ENCODE measurements around the gene RELB.
"Not testable (repeated sequence)": the region's sequence is repeated elsewhere in the genome, so short reads cannot be mapped to it uniquely, and the experiment has no call there.

The RELB gene, protein sequence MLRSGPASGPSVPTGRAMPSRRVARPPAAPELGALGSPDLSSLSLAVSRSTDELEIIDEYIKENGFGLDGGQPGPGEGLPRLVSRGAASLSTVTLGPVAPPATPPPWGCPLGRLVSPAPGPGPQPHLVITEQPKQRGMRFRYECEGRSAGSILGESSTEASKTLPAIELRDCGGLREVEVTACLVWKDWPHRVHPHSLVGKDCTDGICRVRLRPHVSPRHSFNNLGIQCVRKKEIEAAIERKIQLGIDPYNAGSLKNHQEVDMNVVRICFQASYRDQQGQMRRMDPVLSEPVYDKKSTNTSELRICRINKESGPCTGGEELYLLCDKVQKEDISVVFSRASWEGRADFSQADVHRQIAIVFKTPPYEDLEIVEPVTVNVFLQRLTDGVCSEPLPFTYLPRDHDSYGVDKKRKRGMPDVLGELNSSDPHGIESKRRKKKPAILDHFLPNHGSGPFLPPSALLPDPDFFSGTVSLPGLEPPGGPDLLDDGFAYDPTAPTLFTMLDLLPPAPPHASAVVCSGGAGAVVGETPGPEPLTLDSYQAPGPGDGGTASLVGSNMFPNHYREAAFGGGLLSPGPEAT

DNA sequence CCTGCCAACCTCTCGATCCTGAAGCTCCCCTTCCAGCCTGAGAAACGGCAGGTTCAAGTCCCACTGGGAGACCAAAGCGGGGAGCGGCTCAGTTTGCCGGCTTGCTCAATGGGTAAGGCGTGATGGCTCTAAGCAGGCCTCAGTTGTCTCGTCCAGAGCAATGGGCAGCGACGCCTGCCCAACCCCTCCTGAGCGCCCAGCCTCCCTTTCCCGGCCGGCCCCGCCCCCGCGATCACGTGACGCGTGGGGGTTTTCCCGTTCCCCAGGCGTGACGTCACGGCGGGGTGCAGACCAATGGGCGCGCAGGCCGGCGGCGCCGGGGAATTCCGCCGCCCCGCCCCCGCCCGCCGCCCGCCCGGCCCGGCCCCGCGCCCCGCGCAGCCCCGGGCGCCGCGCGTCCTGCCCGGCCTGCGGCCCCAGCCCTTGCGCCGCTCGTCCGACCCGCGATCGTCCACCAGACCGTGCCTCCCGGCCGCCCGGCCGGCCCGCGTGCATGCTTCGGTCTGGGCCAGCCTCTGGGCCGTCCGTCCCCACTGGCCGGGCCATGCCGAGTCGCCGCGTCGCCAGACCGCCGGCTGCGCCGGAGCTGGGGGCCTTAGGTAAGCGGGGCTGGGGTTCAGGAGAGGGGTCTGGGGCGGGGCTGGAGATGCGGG, at the start of gene RELB:
TSS of gene RELB (plus strand) at position 378 of the 653 bp plus-strand sequence. CDS start at position 494, 116 bp downstream.
- ATAC-seq (peak; percentile 68), DNase-seq (peak; percentile 99)

DNA sequence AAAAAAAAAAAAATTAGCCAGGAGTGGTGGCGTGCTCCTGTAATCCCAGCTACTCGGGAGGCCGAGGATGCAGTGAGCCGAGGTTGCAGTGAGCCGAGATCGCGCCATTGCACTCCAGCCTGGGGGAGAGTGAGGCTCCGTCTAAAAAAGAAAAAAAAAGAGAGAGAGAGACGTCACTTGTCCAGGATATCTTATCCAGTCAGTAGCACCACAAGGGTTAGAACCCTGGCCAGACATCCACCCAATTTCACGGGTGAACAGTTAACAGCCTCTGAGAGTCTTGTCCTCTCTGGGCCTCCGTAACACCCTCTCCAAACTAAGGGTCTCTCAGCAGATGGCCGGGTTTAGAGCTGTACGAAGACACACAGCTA, 47.0 kb upstream of the RELB start:
- DNase-seq (no peak), ATAC-seq (no peak)

DNA sequence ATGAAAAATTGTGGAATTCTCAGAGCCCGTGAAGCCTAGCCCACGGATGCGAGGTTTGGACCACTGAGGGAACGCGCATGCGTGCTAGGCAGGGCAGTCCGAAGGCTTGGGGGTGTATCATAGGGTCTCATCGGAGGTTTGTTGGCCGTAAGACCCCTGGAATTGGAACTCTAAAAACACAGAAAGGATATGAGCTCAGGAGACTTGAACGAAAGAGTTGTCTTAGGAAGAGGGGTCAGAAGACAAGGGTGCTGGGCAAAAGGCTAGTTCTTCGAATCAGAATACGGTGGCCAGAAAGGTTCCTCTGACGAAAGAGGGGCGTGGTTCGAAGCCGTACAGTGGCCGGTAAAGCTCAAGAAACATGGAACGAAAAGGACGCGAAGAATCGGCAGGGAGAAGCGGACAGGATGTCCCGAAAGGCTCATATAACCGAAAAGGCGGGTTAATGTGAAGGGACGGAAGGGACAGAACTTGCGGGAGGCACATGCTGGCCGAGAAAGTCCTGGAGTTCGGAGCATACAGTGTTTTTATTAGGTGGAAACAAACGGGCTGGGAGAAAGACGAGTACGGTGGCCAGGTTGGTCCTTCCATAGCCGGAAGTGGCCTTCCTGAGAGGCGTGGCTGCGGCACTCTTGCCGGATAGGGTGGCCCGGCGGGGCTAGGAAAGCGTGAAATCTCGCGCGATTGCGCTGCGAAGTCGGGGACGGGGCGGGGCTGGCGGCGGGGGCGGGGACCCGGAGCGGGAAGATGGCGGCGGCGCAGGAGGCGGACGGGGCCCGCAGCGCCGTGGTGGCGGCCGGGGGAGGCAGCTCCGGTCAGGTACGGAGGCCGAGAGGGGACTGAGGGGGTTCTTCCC, 46.4 kb upstream of the RELB start, which contains the start of gene CLPTM1:
TSS of gene CLPTM1 (plus strand) at position 732 of the 856 bp plus-strand sequence. CDS start at position 748, 16 bp downstream.
- DNase-seq: peak; percentile 98
- ATAC-seq: peak; percentile 94

DNA sequence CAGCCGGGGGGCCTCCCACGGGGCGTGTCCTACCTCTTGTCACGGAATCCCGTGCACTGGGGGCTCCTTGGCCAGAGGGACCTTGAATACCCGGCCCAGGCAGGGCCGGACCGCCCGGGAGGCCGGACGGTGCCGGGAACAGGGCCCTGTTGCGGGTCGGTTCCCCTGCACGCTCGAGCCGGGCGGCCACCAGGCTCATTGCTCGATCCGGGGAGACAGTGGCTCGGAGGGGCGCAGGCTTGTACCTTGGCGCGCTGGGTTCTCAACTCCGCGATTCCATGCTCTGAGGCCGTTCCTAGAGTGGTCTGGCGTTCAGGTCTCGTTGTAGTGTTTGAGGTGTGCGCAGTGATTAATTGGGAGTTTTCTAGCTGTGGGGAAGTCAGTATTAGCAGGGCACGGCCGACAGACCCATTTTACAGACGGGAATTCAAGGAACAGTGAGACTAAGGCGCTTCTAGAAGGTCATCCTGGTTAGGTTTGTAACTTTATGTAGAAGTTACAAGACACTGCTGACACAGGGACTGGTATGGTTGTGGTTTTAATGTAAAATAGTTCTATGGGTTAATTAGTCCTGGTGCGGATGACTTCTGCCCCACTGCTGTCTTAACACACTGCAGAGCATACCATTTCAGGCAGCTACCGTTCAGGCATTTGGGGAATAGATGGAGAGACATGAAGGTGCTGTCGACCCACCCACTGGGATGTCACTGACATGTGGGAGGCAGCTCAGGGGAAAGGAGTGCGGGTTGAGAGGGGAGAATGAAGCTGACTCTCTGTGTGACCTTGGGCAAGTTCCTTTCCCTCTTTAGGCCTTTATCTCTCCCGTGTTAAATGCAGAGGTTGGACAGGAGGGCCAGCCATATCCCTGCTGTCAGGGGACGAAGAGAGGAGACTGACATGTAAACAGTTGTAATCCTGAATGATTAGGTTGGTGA, 45.5 kb upstream of the RELB start:
- DNase-seq (no peak), ATAC-seq (peak; percentile 12)

DNA sequence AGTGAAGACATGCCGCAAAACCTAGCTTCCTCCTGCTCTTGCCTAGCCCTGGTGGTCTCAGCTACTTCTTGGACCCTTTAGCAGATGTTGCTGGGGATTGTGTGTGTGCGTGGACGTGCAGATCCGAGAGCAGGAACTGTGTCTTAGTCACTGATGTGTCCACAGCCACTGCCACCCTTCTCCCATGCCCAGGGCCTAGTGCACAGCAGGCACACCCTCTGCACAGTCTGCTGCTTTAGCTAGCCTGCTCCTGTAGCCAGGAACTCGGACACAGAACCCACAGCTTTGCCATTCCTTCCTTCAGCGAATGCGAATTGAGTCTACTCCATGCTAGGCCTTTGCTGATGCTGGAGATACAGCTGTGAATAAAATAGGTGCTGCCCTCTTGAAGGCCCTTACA, 43.7 kb upstream of the RELB start:
- ATAC-seq: no peak
- no peak for DNase-seq

DNA sequence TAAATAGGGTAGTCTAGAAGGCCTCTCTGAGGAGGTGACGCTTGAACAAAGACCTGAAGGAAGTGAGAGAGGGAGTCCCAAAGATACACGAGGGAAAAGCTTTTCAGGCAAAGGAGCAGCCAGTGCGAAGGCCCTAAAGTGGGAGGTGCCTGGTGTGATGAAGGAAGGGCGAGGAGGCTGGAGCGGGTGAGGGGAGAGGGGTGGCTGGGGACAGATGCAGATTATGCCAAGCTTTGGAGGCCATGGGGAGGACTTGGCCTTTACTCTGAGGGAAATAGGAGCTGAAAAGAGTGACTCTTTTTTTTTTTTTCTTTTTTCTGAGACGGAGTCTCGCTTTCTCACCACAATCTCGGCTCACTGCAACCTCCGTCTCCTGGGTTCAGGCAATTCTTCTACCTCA, 43.2 kb upstream of the RELB start:
- ATAC-seq: no peak

DNA sequence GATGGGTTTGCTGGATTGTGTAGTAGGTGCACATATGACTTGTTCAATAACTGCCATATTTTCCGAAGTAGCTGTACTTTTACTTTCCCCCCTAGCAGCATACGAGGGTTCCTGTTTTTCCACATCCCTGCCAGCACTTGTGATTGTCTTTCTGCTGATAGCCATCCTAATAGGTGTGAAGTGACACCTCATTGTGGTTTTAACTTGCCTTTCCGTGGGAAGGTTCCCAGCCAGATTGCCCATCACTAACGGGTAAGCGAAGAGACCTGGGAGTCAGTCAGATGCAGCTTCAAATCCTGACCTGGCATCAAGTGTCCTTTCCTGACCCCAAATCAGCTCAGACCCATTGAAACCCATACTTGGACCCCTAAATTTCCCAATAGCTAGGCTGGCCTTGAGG, 41.6 kb upstream of the RELB start:
- ATAC-seq (no peak), DNase-seq (no peak)

More for the DNA sequence above, 43.2 kb upstream of the RELB start:
- no peak for DNase-seq

DNA sequence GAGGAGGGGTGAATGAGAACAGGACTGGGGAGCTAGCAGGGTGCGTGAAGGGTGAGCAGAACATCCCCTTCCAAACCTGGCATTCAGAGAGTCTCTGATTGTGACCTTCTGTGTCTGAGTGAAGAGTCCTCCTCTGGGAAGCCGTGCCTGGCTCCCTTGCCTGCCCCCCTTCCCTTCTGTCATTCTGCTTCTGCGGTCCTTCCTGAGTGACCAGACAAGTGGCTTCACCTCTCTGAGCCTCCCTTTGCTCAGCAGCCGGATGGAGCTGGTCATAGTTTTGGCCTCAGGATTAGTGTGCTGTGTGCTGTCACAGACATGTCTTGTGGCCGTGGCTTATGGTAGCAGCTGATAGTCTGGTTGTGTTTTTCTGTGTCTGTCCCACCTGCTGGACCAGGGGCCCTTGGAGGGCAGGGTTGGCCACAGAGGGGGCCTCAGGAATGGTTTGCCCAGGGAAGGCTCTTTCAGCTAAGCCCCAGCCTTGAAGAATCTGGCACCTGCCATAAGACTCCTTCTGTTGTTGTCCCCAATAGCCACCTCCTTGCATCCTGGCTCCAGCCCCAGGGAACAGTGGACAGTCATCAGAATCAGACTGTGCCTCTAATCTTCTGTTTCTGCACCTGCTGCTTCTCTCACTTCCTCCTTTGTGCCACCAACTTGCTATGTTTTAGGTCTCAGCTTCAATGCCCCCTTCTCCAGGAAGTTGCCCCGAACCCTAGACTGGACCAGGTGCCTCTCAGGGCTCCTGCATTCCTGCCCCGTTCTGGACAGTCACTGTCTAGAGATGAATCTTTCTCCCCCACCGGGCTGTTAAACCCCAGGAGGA, 40.1 kb upstream of the RELB start:
- ATAC-seq (no peak), DNase-seq (no peak)

DNA sequence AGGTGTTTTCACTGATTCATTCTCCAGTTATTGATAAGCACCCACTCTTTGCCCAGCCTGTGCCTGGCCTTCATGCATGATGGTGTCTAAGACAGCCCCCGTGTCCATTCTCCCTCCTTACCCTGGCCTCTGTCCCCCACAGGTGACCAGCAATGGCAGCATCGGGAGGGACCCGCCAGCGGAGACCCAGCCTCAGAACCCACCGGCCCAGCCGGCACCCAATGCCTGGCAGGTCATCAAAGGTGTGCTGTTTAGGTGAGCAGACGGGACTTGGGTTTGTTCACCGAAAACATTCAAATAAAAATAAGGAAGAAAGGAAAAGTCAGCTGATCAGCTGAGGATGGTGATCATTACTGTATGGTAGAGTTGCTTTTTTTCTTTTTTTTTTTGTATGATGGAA, 39.4 kb upstream of the RELB start:
- no peak for DNase-seq
- no peak for ATAC-seq

DNA sequence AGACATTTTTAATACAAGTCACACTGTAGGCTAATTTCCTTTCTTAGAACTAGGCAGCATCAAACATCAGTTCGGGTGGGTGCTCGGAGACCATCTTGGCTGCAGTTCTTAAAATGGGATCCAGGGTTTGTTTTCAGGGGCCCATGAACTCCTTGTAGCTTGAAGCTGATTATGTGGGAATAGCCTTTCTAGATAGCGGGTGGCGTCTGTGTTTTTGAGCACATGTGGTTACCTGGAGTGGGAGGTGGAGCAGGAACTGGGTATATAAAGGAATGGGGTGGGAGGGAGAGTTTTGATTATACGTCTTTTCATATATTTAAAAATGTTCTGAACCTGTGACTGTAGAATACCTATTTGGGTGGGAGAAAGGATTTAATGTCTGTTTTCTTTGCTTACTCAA, 33.1 kb upstream of the RELB start:
- DNase-seq: no peak
- no peak for ATAC-seq

DNA sequence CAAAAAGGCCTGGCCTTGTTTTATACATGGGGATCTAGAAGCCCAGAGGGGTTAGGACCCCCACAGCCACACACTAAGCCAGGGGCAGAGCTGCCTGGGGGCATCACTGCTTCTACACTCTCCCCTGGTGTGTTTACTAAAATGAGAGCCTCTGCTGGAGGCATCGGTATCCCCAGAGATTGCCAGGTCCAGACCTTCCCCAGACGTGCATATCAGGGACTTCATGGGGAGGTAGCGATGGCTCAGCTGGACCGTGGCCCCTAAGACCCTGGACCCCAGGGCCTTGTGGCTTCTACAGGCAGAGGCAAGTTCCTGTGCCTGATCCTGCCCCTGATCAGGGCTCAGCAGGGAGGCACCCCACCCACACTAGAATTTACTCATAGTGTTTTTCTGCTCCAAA, 32.6 kb upstream of the RELB start:
- no peak for ATAC-seq

DNA sequence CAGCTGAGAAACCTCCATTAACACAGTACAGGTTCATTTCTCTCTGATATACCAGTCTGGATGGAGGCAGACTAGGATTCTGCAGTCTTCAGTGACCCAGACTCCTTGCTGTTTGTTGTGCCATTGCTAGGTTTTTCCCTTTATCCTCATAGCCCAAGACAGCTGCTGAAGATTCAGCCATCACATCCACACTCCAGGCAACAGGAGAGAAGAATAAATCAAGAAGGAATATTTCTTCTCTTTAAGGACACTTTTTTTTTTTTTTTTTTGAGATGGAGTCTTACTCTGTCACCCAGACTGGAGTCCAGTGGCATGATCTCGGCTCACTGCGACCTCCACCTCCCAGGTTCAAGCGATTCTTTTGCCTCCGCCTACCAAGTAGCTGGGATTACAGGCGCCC, 31.8 kb upstream of the RELB start:
- ATAC-seq (no peak), DNase-seq (no peak)

More for the DNA sequence above, 32.6 kb upstream of the RELB start:
- no peak for DNase-seq

DNA sequence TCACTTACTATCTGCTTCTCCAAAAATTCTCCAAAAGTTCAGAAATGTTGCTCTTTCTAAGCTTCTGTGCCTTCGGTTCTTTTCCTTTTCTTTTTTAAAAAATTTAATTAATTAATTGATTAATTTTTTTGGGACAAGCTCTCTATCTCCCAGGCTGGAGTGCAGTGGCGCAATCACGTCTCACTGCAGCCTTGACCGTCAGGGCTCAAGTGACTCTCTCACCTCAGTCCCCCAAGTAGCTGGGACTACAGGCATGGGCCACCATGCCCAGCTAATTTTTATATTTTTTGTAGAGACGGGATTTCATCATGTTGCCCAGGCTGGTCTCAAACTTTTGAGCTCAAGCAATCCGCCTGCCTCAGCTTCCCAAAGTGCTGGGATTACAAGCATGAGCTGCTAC, 29.8 kb upstream of the RELB start:
- DNase-seq, ATAC-seq: not testable (repeated sequence)

DNA sequence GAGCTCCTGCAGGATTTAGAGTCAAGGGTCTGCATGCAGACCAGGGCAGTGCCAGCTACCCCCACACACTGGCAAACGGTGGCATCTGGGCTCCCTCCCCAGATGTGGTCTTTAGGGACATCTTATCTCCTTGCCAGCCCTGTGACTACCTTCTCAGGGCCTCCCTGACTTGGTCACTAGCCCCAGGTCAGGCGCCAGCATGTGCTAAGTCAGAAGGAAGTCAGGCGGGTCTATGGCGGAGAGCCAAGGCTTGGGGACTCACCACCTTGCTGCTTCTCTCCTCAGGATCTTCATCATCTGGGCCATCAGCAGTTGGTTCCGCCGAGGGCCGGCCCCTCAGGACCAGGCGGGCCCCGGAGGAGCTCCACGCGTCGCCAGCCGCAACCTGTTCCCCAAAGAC, 28.5 kb upstream of the RELB start:
- no peak for ATAC-seq
- DNase-seq: no peak

DNA sequence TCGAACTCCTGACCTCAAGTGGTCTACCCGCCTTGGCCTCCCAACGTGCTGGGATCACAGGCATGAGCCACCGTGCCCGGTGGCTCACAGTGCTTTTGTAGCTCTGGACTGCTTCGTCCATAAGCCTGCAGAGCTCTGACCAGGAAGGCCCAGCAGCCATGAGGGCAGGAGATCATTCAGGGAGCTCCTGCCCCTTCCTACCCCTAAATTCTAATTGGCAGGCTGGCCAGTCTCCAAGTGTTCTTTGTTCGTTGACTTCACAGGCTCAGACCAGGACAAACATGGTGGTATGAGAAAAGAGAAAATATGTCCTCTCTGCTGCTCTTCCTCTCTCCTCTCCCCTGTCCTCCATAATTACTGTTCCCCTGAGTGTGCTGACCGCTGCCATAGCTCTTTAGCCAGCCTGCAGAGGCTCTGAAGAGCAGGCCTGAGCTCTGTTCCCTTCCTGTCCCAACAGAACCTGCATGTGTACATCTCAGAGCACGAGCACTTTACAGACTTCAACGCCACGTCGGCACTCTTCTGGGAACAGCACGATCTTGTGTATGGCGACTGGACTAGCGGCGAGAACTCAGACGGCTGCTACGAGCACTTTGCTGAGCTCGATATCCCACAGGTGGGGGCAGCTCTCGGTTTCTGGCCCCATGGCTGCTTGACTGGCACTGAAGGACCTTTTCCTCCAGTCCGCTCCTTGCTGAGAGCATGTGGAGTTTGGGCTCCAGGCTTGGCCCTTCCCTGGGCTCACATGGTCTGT, 27.1 kb upstream of the RELB start:
- ATAC-seq (no peak), DNase-seq (no peak)

DNA sequence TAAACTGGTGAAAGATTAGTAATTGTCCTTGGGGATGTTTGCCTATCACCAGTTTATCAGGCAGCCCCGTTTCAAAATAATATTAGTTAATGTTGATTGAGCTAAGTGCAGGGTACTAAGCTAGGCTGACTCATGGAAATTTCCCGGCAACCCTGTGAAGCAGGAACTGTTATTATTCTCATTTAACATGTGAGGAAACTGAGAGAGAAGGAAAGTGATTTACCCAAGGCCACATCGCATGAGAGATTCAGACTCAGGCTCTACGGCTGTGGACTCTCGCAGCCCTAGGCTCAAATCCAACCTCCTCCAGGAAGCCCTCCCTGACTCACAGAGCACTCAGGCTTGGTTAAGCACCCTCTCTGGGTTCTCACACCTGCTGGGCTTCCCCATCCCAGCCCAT, 26.4 kb upstream of the RELB start:
- no peak for DNase-seq
- no peak for ATAC-seq

DNA sequence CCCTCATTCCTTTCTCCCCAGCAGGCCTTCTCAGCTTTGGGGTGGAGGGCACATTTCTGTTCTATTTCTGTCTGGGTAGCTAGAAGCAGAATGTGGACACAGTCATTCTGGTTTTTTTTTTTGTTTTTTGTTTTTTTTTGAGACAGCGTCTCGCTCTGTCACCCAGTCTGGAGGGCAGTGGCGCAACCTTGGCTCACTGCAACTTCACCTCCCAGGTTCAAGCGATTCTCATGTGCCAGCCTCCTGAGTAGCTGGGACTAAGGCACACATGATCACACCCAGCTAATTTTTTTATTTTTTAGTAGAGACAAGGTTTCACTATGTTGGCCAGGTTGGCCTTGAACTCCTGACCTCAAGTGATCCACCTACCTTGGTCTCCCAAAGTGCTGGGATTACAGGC, 25.8 kb upstream of the RELB start:
- ATAC-seq (no peak), DNase-seq (no peak)

DNA sequence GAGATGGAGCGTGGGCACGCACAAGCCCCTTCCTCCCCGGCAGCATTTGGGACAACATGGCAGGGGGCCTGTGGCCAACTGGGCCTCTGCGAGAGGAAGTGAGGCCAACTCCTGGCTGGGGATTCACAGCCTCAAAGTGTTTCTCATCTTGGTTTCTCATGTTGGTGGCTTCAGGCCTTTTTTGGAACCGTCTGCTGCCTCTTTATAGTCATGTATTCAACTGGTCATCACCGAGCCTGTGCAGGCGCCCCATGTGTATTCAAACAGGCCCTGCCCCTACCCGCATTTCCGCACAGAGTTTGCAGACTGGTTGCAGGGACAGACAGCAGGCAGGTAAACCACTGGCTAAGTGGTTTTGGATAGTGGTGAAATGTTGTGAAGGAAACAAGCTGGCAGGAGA, 17.3 kb upstream of the RELB start:
- ATAC-seq (no peak), DNase-seq (no peak)

DNA sequence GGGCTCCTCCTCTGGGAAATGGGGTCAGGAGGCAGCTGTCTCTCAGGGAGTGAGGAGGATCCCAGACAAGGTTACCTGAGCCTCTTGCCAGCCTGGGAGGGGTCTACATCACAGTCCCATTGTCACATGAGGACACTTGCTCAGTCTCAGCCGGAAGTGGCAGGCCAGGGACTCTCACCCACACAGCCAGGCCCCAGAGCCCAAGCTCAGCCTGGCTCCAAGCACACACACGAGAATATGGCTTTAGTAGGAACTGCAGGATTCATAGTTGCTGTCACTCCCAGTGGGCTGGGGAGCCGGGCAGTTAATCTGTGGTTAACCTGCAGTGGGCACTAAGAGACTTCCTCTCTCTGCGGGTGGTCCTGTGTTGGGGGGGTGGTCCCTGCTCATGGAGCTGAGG, 15.8 kb upstream of the RELB start:
- no peak for DNase-seq
- ATAC-seq: no peak

DNA sequence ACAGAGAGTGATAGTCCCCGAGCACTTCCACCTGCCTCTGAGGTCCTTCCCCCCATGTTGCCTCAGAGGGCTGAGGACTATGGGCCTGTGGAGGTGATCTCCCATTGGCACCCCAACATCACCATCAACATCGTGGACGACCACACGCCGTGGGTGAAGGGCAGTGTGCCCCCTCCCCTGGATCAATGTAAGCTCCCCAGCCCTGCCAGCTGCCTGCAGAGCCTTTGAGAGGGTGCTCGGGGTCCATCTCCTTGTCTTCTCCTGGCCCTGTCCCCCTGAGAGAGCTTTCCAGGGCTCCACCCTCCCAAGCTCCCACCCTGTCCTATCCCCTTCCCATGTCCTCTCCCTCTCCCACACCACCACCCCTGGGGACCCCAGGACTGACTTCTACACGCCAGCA, 14.9 kb upstream of the RELB start:
- DNase-seq: no peak
- ATAC-seq: no peak
